A549 (cell line): ENCODE data around the gene KIR2DL4.
"Not testable (repeated sequence)": the region's sequence is repeated elsewhere in the genome, so short reads cannot be mapped to it uniquely, and the experiment has no call there.

Experiments used
- CHD2 ChIP-seq: fragments of 150-350 bp; IDR thresholded peaks from 2 replicates; pipeline ENCODE4 v1.6.1; 2014; ENCODE audit warnings: low read length; ENCODE audit not compliant: partially characterized antibody
- CHD4 ChIP-seq: fragments of 200-600 bp; sonication (generic); IDR thresholded peaks from 2 replicates; pipeline ENCODE4 v1.6.1; 2016; ENCODE audit warnings: antibody characterized with exemption, mild to moderate bottlenecking, borderline replicate concordance
- CTCF ChIP-seq: fragments of >200 bp; sonication (Bioruptor Twin); formaldehyde crosslinking; IDR thresholded peaks from 3 replicates; pipeline ENCODE4 v1.5.1; 2016
- EP300 ChIP-seq, 2 experiments: fragments of >200 bp; sonication (Bioruptor Twin); formaldehyde crosslinking; IDR thresholded peaks; 2 replicates in 1 of 2; 3 replicates in 1 of 2; pipeline ENCODE4 v1.6.1; 2016 to 2017
- POLR2A ChIP-seq: IDR thresholded peaks from 2 replicates; pipeline ENCODE4 v1.6.1; 2012; ENCODE audit warnings: mild to moderate bottlenecking, low read length
- RCOR1 ChIP-seq: fragments of 150-350 bp; IDR thresholded peaks from 2 replicates; pipeline ENCODE4 v1.6.1; 2014; ENCODE audit warnings: antibody characterized with exemption, low read length, low read depth

- TF ChIP-seq RCOR1; CTCF; EP300 (IDR thresholded peaks at IDR 0.05); CHD4; POLR2A; CHD2: not testable (repeated sequence)
These were observed 11.2 kb downstream of the KIR2DL4 start for GRCh38 chr19:54814571-54814970.
